ENCODE data around the gene DNLZ.

DNLZ gene

DNA sequence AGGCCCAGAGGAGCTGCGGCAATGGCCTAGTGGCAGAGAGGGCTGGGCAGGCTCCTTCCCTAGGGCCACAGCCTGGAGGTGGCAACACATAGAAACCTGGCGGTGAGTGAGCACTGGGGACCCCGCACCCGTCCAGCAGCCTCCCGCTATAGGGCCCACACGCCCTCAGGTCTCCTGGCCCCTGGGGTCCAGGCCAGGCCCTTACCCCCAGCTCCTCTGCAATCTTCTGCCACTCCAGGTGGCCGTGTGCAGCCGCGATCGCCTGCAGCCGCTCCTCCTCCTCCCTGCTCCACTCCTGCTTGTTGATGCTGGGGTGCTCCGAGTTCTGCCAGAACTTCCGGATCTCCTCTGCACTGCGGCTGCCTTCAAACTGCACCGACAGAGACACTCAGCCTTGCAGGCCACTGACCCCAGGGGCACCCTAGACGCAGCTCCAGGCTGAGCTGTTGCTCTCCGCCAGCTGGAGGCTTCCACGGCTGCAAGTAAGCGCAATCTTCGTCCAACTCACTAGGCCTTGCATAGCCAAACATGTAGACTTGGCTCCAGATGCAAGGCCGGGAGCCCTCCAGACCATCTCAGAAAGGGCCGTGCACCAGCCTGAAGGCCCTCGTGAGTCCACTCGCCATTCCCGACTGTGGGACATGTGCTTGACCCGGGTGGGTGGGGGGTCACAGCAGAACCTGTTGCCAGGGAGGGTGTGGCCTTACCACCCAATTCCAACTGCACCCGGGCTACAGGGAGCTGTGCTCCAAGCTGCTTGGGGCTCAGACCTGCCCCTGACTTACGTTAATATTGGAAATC, 28.4 kb upstream of the DNLZ start:
- DNase-seq = no peak
- no peak for TF ChIP-seq GATA1 (IDR thresholded peaks at IDR 0.05; ENCODE audit: low read depth, low read length)
- TF ChIP-seq POLR2A (IDR thresholded peaks at IDR 0.05; ENCODE audit: low read length) = no peak

DNA sequence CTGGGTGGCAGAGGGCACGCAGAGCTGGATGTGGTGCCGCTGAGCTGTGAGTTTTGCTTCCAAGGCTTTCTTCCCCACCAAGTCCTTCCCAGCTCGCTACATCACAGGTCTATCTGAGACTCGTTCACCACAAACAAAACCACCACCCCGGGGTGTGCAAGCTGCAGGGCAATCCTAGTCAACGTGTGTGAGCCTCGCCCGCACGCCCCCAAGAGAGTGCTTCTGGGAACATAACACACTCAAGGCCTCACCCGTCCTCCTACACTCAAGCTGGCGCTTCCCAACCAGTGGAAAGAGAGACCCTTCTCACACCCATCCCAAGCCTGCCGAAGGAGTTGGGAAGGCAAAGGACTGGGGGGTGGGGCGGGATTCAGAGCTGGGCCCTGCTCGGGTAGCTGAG, 25.9 kb upstream of the DNLZ start:
- TF ChIP-seq GATA1 (IDR thresholded peaks at IDR 0.05; ENCODE audit: low read depth, low read length) (no peak), POLR2A (IDR thresholded peaks at IDR 0.05; ENCODE audit: low read length) (no peak)

DNA sequence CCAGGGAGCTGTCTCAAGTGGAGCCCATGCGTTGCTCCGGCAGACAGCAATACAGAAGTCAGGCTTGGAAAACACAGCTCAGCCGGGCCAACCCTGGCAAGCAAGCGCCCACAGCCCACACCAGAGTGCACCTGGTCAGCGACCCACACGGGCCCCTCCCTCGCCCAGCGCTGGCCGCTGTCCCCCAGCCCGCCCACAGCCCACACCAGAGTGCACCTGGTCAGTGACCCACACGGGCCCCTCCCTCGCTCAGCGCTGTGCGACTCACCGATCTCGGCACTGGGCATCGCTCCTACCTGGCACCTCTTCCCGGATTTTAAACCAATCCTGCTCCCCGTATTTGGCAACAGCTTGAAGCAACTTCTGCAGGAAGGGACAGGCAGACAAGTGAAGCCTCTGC, 23.7 kb upstream of the DNLZ start:
- TF ChIP-seq GATA1 (IDR thresholded peaks at IDR 0.05; ENCODE audit: low read depth, low read length) (no peak), POLR2A (IDR thresholded peaks at IDR 0.05; ENCODE audit: low read length) (no peak)
- DNase-seq = no peak

More for the DNA sequence above, 25.9 kb upstream of the DNLZ start:
- peak in 1 of 2 experiments; percentile 19 for DNase-seq

DNA sequence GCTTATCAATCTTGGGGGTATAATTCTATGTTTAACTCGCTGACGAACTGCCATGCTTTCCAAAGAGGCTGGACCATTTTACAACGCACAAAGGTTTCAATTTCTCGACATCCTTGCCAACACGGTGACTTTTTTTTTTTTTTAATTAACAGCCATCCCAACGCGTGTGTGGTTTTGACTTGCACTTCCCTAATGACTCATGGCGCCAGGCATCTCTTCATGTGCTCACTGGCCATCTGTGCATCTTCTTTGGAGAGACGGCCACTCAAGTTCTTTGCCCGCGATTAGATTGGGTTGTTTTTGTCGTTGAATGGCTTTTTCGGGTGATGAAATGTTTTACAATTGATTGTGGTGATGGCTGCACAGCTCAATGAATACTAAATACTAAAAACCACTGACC, 22.5 kb upstream of the DNLZ start:
- no peak for DNase-seq
- TF ChIP-seq GATA1 (IDR thresholded peaks at IDR 0.05; ENCODE audit: low read depth, low read length) (no peak), POLR2A (IDR thresholded peaks at IDR 0.05; ENCODE audit: low read length) (no peak)

DNA sequence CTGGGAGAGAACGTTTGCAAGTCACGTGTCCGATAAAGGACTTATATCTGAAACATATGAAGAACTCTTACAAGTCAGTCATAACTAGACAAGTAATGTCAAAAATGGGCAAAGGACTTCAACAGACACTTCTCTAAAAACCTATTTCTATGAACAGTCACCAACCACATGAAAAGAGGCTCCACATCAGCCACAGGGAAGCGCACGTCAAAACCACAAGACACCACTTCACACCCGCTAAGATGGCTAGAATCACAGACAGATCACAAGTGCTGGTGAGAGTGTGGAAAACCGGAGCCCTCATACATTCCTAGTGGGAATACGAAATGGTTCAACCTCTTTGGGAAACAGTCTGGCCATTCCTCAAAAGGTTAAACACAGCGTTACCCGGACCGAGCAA, 21.5 kb upstream of the DNLZ start:
- TF ChIP-seq POLR2A (IDR thresholded peaks at IDR 0.05; ENCODE audit: low read length) (no peak), GATA1 (IDR thresholded peaks at IDR 0.05; ENCODE audit: low read depth, low read length) (no peak)
- no peak for DNase-seq

DNA sequence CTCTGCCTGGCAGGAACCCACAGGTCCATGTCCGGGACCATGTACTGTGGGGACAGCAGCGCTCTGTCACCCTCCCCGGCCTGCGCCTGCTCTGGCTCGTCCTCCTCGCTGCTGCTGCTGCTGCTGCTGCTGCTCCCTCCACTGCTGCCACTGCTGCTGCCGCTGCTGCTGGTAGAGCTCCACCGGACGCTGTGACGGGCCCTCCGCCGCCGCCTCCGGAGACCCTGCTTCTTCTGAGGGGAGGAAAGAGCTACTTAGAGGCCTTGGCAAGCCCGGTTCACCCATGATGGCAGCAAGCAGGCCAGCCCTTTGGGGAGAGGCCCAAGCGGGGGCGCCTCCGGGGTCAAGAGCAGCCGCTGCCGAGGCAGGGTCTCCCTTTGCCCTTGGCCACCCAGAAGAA, 19.9 kb upstream of the DNLZ start:
- TF ChIP-seq POLR2A (IDR thresholded peaks at IDR 0.05; ENCODE audit: low read length) (no peak), GATA1 (IDR thresholded peaks at IDR 0.05; ENCODE audit: low read depth, low read length) (no peak)
- no peak for DNase-seq

DNA sequence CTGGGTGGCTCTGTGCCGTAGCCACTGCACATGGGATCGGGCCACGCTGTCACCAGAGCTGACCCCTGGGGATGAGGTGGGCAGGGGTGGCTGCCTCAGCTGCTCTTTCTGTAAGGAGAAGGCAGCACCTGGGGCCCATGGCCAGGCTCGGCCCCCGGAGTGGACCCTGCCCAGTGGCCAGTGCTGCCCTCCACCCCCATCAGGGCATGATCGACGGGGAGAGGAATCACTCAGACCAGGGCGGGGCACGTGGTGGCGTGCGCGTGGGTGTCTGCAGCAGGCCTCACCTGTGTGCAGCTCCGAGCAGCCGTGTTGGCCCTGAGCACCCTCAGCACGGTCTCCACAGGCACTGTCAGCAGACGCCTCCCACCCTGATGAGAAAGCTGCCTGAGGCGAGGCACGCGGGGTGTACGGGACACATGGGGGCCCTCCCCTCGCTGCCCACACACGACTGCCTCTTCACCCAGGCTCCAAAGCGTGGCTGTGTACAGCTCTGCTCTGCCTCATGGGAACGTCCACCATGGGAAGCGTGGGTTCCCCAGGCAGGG, 18.5 kb upstream of the DNLZ start:
- no peak for DNase-seq
- TF ChIP-seq GATA1 (IDR thresholded peaks at IDR 0.05; ENCODE audit: low read depth, low read length) (no peak), POLR2A (IDR thresholded peaks at IDR 0.05; ENCODE audit: low read length) (no peak)

DNA sequence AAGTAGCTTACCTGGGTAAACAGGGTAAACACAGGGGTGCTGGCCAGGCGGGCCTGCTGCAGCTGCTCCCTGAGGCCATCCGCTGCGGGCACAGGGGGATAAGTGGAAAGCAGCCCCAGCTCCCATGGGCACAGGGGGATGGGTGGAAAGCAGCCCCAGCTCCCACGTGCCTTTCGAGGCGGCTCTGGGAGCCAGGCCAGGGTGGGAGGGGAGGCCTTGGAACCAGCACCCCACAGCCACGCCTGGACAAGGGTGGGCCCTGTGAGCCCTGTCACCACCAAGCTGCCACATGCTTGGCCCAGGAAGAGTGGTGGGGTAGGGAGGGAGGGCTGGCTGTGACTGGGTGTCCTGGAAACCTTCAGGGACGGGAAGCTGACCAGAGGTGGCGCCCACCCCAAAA, 17.8 kb upstream of the DNLZ start:
- TF ChIP-seq GATA1 (IDR thresholded peaks at IDR 0.05; ENCODE audit: low read depth, low read length) (no peak), POLR2A (IDR thresholded peaks at IDR 0.05; ENCODE audit: low read length) (no peak)
- no peak for DNase-seq

DNA sequence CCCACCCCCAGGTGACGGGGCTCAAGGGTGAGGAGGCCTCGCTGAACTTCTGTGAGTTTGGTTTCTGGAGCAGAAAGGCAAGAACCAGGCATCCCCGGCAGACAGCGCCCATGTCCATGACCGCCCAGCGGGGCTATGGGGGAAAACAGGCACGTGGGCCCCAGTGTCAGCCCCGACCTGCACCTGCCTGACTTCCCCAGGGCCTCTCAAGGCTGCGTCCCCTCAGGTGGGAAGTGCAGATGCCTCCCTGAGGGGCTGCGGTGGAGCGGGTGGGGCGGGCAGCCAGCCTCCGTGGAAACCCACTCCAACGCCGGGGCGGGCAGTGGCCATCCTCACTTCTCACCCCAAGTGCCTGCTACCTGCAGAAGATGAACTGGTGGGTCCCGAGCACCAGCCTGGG, 16.8 kb upstream of the DNLZ start:
- TF ChIP-seq GATA1 (IDR thresholded peaks at IDR 0.05; ENCODE audit: low read depth, low read length) = no peak
- TF ChIP-seq POLR2A (IDR thresholded peaks at IDR 0.05; ENCODE audit: low read length) = no peak
- DNase-seq = no peak

DNA sequence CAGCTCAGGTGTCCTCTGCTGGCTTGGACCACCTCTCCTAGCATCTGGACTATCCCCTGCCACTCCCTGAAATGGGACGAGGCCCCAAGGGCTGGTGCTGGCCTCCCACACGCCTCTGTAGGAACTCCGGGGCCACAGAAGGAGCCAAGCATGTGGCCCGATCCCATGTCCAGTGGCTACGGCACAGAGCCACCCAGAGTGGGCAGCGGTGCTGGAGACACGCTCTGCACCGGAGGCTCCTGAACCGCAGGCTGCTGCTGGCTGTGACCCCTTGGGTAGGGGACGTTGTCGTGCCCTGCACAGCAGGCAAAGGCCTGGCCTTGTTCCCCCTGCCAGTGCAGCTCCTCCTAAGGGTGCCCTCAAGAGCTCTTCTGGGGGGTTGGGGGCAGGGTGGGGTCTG, 16.3 kb upstream of the DNLZ start:
- no peak for TF ChIP-seq GATA1 (IDR thresholded peaks at IDR 0.05; ENCODE audit: low read depth, low read length)
- TF ChIP-seq POLR2A (IDR thresholded peaks at IDR 0.05; ENCODE audit: low read length) = no peak

DNA sequence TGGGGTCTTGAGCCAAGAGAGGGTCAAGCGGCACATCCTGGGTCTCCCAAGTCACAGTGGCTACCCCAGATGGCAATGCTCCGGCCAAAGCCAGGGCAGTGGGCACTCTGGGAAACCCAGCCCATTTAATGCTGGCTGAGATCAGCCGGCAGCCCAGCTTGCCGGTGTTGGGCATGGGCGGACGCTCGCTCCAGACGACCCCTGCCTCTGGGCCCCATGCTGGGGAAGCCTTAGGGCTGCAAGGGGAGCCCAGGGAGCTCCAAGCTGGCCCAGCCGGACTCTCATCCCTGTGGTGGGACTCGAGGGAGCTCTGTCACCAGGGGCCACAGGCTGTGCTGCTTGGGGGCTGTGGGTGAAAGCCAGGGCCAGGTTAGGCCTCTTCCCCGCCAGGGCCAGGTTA, 15.9 kb upstream of the DNLZ start:
- TF ChIP-seq GATA1 (IDR thresholded peaks at IDR 0.05; ENCODE audit: low read depth, low read length) = no peak
- TF ChIP-seq POLR2A (IDR thresholded peaks at IDR 0.05; ENCODE audit: low read length) = no peak
- no peak for DNase-seq

More for the DNA sequence above, 16.3 kb upstream of the DNLZ start:
- DNase-seq = no peak

DNA sequence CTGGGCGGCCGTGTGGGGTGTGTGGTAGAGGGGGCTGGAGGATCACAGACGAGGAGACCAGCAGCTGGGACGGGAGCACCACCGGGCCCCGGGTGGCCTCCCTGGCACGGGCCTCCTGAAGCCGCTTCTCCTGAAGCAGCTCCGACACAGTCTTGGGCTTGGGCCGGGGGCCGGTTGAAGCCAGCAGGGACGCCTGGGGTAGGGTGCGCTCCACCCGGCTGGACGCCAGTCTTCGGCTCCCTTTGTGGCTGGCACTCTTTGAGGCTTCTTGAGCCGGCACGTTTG, 15.4 kb upstream of the DNLZ start:
- no peak for DNase-seq
- no peak for TF ChIP-seq POLR2A (IDR thresholded peaks at IDR 0.05; ENCODE audit: low read length)
- TF ChIP-seq GATA1 (IDR thresholded peaks at IDR 0.05; ENCODE audit: low read depth, low read length) = no peak

DNA sequence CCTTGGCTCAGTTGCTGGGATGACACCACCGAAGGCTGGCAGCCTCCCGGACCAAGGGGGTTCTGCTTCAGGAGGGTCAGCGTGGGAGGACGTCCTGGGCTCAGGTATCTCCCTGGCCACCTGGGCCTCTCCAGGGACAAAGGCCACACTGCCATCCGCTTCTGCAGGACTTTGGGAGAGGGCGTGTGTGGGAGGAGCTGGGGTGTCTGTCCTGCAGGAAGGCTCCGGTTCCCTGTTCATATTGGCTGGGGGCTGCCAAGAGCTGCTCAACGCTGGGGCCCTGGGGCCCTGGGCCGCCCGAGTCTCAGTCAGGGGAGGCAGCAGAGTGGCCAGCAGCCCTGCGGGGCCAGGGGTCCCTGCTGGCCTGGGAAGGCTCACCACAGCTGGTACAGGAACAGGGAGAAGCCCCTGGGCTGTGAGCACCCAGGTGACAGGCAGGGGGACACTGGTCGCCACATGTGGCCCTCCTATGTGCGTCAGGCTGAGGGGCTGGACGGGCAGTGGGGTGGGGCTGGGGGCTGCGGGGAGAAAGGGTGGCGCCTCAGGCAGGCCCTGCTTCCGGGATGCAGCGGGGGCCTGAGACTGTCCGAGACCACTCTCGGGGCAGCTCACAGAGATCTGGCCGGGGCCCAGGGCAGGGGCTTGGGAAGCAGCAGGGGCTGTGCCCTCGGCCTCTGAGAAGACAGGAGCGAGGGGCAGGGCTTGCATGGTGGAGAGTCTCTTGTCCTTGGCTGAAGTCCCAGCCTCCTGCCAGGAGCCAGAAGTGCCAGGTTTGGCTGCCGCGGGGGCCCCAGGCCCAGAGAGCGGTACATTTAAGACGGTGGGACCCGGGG, 14.8 kb upstream of the DNLZ start:
- TF ChIP-seq POLR2A (IDR thresholded peaks at IDR 0.05; ENCODE audit: low read length) (no peak), GATA1 (IDR thresholded peaks at IDR 0.05; ENCODE audit: low read depth, low read length) (no peak)
- DNase-seq = no peak

DNA sequence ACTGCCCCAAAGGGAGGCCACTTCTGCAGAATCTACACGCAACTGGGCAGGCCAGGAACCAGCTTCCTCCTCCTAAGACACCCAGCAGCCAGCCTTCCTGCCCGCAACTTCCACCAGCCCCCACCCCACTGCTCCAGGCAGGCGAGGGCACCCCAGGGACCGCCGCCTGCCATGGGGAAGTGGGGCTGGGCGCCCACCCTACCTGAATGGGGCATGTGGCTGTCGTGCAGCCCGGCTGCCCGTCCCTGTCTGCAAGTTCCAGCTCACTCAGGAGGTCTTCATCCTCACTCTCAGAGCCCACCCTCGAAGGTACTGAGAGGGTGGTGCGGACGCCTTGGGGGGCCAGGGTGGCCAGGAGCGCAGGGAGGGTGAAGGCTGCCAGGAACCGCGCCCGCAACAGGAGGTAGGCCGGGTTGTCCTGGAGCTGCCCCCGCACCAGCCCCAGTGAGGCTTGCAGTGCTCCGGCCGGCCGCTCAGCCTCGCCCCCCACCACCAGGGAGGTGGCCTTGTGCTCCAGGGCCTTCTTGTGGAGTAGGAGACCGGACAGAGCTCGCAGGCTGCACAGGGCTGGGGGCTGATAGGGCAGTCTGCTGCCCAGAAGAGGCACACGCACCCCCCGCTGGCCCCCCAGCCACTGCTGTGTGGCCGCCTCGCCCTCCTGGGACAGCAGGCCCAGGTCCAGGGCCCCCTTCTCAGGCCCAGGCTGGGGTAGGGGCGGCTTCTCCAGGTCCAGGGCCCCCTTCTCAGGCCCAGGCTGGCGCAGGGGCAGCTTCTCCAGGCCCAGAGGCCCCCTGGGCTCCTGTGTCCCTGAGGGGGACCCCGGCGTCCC, 14.0 kb upstream of the DNLZ start:
- TF ChIP-seq GATA1 (IDR thresholded peaks at IDR 0.05; ENCODE audit: low read depth, low read length) (no peak), POLR2A (IDR thresholded peaks at IDR 0.05; ENCODE audit: low read length) (no peak)
- no peak for DNase-seq
